Stimulated activated memory B cell treated with anti-CD40 and anti-IgM and Interleukin-4, amounts not matched to agents 10 μg/mL and 1 μg/mL and 100 μg/mL, for 72 hours (primary cell): Measurements from ENCODE around the gene C3orf80.
"Not testable (repeated sequence)": the region's sequence is repeated elsewhere in the genome, so short reads cannot be mapped to it uniquely, and the experiment has no call there.

Source experiments
- ATAC-seq: fragments of 150-1000 bp; cut with Tn5 transposase; 2 replicates; pipeline ENCODE4 v1.10.0; 2021
- H3K27ac Mint-ChIP-seq: one replicate; pipeline ENCODE4 v1.8.0; 2022; ENCODE audit warnings: mild to moderate bottlenecking, mixed read lengths
- H3K27me3 Mint-ChIP-seq: one replicate; pipeline ENCODE4 v1.8.0; 2022; ENCODE audit warnings: mixed read lengths
- H3K36me3 Mint-ChIP-seq: one replicate; pipeline ENCODE4 v1.8.0; 2022; ENCODE audit warnings: mixed read lengths
- H3K4me1 Mint-ChIP-seq: one replicate; pipeline ENCODE4 v1.8.0; 2022; ENCODE audit warnings: mixed read lengths
- H3K4me3 Mint-ChIP-seq: one replicate; pipeline ENCODE4 v1.8.0; 2022; ENCODE audit warnings: mild to moderate bottlenecking, moderate library complexity, mixed read lengths
- H3K9me3 Mint-ChIP-seq: one replicate; pipeline ENCODE4 v1.8.0; 2022; ENCODE audit warnings: mixed read lengths

The C3orf80 gene

DNA sequence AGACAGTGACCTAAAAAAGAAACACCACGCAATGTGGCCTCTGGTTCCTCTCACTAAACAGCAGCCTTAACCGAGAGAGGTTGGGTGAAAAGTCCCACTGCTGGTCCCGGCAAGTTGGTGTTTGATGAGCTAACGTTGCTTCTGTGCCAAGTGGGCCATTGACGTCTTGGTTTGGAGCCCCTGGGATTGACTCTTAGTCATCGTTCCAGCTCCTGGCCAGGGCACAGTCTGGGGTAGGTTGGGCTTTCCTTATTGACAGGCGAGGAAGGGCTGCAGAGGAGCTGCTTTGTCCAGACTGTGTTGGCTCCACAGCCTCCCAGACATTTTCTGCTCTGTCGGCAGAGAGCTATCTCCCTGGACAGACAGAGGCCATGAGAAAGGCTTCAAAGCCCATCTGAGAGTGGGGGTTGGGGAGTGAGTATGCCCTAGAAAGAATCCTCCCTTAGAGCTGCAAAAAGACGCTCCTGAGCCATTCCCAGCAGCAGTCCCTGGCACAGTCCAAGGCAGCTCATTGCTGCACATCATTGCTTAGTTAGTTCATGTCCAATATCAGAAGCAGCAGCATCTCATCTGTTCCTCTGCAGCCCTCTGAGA lies 28.6 kb upstream of the C3orf80 start:
- Mint-ChIP-seq H3K9me3 (peaks cover 3% of the 10 kb centered on the region), H3K4me3 (no peak overlapping the region), H3K36me3 (no peaks in the 10 kb centered on the region), H3K4me1 (no peaks in the 10 kb centered on the region), H3K27me3 (peaks cover 8% of the 10 kb centered on the region), H3K27ac (no peak overlapping the region)
- no peak for ATAC-seq

DNA sequence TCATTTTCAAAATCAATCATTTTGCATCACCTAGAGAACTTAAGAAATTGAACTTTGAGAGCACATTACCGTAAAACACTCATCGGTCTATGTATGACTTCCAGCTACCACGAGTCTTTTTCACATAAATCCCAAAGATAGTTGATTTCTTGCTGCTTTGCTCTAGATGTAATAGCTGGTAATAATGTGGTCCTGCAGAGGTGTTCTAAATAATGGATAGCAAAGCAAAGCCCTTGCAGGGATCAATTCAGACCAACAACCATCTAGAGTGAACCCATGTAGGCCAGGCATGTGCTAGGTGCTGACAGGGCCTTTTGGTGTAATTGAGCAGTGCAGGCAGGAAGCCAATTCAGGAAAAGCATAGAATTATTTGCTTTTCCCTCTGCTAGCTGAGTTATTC lies 26.1 kb upstream of the C3orf80 start:
- H3K27ac Mint-ChIP-seq: no peak overlapping the region
- ATAC-seq: no peak
- no peak overlapping the region for H3K4me3 Mint-ChIP-seq
- H3K36me3 Mint-ChIP-seq: no peaks in the 10 kb centered on the region
- H3K9me3 Mint-ChIP-seq: peaks cover 6% of the 10 kb centered on the region
- no peaks in the 10 kb centered on the region for H3K4me1 Mint-ChIP-seq
- H3K27me3 Mint-ChIP-seq: peaks cover 8% of the 10 kb centered on the region

DNA sequence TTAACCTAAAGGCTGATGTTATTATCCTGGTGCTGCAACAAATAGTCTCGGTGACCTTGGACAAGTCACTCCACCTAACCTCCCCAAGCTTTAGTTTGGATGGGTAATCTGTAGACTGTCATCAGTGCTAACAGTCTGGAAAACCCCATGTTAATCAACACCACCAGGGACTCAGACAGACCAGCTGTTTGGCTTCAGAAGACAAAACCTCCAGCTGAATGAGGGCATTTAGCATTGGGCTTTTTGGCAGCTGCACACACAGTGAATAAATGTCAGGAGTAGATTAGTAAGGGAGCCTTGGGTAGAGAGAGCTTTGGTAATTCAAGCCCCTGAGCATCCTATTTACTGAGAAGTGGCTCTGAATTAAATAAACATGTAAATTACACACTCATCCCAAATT lies 24.9 kb upstream of the C3orf80 start:
- Mint-ChIP-seq H3K27ac (no peak overlapping the region), H3K4me1 (no peaks in the 10 kb centered on the region), H3K4me3 (no peak overlapping the region), H3K27me3 (peaks cover 8% of the 10 kb centered on the region), H3K9me3 (peaks cover 9% of the 10 kb centered on the region), H3K36me3 (no peaks in the 10 kb centered on the region)
- ATAC-seq: no peak

DNA sequence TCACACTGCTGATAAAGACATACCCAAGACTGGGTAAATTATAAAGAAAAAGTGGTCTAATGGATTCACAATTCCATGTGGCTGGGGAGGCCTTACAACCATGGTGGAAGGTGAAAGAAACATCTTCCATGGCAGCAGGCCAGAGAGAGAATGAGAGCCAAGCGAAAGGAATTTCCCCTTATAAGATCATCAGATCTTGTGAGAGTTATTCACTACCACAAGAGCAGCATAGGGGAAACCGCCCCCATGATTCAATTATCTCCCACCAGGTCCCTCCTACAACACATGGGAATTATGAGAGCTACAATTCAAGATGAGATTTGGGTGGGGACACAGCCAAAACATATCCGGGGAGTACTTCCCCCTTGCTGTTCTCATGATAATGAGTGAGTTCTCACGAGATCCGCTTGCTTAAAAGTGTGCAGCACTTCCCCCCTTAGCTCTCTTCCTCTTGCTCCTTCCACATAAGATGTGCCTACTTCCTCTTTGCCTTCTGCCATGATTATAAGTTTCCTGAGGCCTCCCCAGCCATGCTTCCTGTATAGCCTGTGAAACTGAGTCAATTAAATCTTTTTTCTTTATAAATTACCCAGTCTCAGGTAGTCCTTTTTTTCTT lies 20.7 kb upstream of the C3orf80 start:
- H3K27ac Mint-ChIP-seq, H3K27me3 Mint-ChIP-seq, H3K36me3 Mint-ChIP-seq: not testable (repeated sequence)

DNA sequence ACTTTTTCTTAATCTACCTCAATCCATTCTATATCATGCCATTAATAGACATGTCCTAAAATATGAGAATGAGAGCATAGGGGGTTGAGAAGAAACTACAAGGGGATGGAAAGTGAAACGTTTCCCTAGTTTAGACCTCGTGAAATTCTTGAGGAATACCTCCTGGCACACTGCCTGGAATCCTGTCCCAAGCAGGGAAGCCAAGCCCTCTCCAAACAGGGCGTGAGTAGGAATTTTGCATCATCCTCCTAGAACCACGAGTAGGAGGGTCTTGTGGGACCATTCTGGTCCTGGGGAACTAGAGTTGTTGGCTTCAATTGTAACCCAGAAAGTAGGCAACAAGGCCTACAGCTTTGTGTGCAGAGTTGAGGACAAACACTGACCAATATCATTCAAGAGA lies 19.6 kb upstream of the C3orf80 start:
- Mint-ChIP-seq H3K36me3 (no peaks in the 10 kb centered on the region), H3K9me3 (peaks cover 5% of the 10 kb centered on the region), H3K27ac (no peak overlapping the region), H3K4me1 (no peaks in the 10 kb centered on the region), H3K4me3 (no peak overlapping the region), H3K27me3 (peaks cover 9% of the 10 kb centered on the region)
- ATAC-seq: no peak

More for the DNA sequence above, 20.7 kb upstream of the C3orf80 start:
- not testable (repeated sequence) for H3K9me3 Mint-ChIP-seq, ATAC-seq, H3K4me1 Mint-ChIP-seq, H3K4me3 Mint-ChIP-seq

DNA sequence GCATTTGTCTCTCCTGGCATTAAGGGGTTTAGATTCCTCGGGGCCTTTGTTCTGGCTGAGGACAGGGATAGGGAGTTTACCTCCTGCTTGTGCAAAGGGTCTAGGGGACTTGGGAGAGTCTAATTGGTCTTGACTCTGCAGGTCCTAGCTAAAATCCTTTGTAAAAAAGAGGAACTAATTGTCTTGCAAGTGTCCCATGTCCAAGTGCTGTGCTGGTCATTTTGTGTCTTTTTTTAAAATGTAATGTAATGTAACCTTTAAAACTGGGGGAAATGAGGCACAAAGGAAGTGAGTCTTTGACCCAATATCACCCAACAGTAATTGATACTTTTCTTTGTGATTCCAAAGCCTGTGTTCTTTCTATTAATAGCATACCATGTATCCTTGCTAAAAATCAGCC lies 14.9 kb upstream of the C3orf80 start:
- no peak for ATAC-seq
- Mint-ChIP-seq H3K9me3 (no peaks in the 10 kb centered on the region), H3K4me1 (no peaks in the 10 kb centered on the region), H3K4me3 (no peak overlapping the region), H3K36me3 (no peaks in the 10 kb centered on the region), H3K27me3 (peaks cover 9% of the 10 kb centered on the region), H3K27ac (no peak overlapping the region)

DNA sequence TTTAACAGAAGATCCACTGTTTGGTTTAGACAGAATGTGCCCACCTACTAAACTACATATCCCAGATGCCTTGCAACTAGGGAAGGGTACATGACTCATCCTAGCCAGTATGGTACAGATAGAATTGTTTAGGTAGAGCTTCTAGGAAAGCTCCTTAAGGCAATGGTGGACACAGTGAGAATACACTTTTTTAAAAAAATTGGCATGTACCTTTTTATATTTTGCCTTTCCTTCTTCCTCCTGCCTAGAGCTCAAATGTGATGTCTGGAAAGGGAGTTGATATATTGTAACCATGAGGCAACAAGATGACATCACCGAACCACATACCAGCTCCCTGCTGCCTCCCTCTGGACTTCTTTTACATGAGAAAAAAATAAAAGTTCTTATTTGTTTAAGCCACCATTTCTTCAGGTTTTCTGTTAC lies 14.4 kb upstream of the C3orf80 start:
- Mint-ChIP-seq H3K4me1 (no peaks in the 10 kb centered on the region), H3K4me3 (no peak overlapping the region), H3K9me3 (no peaks in the 10 kb centered on the region), H3K27ac (no peak overlapping the region), H3K27me3 (peaks cover 9% of the 10 kb centered on the region), H3K36me3 (no peaks in the 10 kb centered on the region)
- ATAC-seq: no peak

DNA sequence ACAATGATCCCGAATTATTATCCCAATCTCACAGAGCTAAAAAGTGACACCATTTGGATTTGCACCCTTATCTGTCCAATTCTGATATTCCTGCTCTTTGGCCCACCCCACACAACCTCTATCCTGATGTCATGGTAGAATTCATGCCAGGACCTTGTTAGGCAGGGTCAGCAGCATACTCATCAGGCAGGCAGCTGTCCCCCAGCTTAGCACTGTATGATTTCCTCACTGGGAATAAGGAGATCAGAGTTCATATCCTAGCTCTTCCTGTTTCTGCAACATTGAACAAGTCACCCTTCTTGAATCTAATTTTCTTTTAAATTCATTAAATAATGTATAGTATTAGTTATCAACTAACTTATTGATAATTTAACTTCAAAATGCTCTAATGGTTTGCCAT lies 12.0 kb upstream of the C3orf80 start:
- Mint-ChIP-seq H3K27me3 (peaks cover 10% of the 10 kb centered on the region), H3K4me1 (no peaks in the 10 kb centered on the region), H3K4me3 (no peak overlapping the region), H3K9me3 (no peaks in the 10 kb centered on the region), H3K36me3 (no peaks in the 10 kb centered on the region), H3K27ac (no peak overlapping the region)
- ATAC-seq: no peak

DNA sequence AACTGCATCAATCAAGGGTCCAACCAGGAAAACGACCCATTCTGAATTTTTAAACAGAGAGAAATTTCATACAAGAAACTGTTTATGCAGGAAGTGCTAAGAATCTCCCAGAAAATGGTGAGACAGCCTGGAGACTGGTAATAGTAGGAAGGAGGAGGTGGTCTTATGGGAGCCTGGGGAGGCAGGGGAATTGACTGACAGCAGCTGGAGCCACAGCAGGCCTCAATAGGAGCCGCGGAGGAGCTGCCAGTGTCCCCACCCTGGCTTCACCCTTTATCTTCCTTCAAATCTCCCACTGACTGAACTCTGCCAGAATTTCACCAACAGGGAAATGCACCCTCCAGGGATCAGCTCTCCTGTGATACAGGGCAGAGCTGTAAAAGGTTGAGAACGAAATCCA lies 7.5 kb upstream of the C3orf80 start:
- Mint-ChIP-seq H3K4me1 (no peaks in the 10 kb centered on the region), H3K27ac (no peak overlapping the region), H3K36me3 (no peaks in the 10 kb centered on the region), H3K9me3 (no peaks in the 10 kb centered on the region), H3K27me3 (peaks cover 42% of the 10 kb centered on the region), H3K4me3 (no peak overlapping the region)
- ATAC-seq: no peak

DNA sequence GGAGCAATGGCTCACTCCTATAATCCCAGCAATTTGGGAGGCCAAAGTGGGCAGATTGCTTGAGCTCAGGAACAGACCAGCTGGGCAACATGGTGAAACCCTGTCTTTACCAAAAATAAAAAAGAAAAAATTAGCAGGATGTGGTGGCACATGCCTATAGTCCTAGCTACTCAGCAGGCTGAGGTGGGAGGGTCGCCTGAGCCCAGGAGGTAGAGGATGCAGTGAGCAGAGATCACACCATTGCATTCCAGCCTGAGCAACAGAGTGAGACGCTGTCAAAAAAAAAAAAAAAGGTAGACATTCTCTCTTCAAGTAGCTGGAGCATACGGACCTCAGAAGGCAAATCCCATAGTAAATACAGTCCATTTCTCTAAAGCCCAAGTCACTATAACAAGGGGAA lies 7.1 kb upstream of the C3orf80 start:
- peaks cover 47% of the 10 kb centered on the region for H3K27me3 Mint-ChIP-seq
- no peak overlapping the region for H3K27ac Mint-ChIP-seq
- no peaks in the 10 kb centered on the region for H3K36me3 Mint-ChIP-seq
- ATAC-seq: no peak
- H3K4me1 Mint-ChIP-seq: no peaks in the 10 kb centered on the region
- no peak overlapping the region for H3K4me3 Mint-ChIP-seq
- no peaks in the 10 kb centered on the region for H3K9me3 Mint-ChIP-seq

DNA sequence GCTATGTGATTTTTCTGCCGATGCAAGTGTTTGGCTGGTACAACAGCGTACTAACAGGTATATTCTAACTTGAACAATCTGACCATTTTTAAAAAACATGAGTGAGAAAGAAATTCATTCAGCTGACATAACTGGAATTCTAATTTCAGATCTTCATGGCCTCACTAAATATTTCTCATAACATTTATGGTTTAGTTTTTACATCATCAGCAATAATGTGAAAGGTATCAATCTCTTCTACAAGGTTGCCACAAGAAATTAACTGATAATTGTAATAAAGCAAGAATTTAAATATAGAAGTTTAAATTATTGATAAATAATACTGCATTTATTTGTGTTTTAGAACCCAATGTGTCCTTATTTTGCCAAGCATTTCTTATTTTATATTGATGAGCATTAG lies 5.2 kb upstream of the C3orf80 start:
- peaks cover 64% of the 10 kb centered on the region for H3K27me3 Mint-ChIP-seq
- ATAC-seq: no peak
- H3K27ac Mint-ChIP-seq: no peak overlapping the region
- peaks cover 5% of the 10 kb centered on the region for H3K4me1 Mint-ChIP-seq
- no peak overlapping the region for H3K4me3 Mint-ChIP-seq
- no peaks in the 10 kb centered on the region for H3K36me3 Mint-ChIP-seq
- H3K9me3 Mint-ChIP-seq: no peaks in the 10 kb centered on the region

DNA sequence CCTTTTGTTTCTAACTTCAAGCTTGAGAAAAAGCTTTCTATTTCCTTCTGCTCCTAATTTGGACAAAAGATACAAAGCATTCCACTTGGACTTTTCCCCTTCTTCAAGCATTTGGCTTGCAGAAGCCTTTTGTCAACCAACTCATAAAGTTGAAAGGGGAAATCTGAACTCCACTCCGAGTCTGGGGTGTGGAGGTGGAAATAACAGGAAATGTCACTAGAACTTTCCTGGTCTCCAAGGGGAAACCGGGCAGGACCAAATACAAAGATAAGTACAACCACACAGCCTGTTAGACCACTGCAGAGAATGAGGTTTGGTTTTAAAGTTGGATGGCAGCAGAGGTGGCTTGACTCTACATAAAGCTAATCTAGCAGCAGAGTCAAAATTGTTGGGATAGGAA lies 4.2 kb upstream of the C3orf80 start:
- H3K36me3 Mint-ChIP-seq: no peaks in the 10 kb centered on the region
- peaks cover 7% of the 10 kb centered on the region for H3K4me1 Mint-ChIP-seq
- no peak for ATAC-seq
- H3K4me3 Mint-ChIP-seq: no peak overlapping the region
- peaks cover 67% of the 10 kb centered on the region for H3K27me3 Mint-ChIP-seq
- H3K27ac Mint-ChIP-seq: no peak overlapping the region
- H3K9me3 Mint-ChIP-seq: no peaks in the 10 kb centered on the region

DNA sequence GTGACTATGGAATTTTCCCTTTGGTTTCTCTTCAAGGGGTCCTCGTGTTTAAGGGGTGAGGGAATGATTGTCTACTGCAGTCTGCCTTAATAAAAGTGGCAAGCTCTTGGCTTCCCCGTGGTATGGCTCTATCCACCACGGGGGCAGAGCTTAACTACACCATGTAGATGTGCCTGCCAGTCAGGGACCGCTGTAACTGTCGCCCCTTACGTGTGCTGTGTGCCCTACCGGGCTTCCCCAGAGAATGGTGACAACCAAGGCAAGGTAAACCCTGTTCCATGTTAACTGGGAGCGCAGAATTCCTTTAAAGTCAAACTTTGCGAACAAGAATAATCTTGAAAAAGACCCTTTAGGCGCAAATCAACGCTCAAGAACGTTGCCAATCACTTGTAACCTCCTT lies 966 bp upstream of the C3orf80 start:
- Mint-ChIP-seq H3K9me3 (no peaks in the 10 kb centered on the region), H3K4me3 (no peak overlapping the region), H3K4me1 (peaks cover 15% of the 10 kb centered on the region), H3K36me3 (no peaks in the 10 kb centered on the region), H3K27me3 (peaks cover 56% of the 10 kb centered on the region), H3K27ac (no peak overlapping the region)
- ATAC-seq: no peak

DNA sequence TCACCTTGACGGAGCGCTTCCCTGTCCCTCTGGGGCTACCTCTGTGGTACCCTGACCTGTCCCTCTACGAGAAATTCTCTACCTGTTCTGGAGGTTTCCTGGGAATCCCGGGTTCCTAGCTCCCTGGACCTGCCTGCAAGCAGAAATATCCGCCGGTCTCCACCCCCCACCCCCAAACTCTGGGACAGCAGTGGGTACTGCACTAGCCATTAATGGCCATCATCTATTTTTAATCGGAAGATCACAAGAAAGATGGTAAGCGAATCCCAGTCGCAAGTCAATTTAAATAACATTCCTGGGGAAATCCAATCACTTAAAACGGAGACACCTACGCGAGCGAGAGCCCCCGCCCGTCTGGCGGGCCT lies 429 bp upstream of the C3orf80 start:
- Mint-ChIP-seq H3K27me3 (peaks cover 52% of the 10 kb centered on the region), H3K4me1 (peaks cover 15% of the 10 kb centered on the region)
- no peak for ATAC-seq

DNA sequence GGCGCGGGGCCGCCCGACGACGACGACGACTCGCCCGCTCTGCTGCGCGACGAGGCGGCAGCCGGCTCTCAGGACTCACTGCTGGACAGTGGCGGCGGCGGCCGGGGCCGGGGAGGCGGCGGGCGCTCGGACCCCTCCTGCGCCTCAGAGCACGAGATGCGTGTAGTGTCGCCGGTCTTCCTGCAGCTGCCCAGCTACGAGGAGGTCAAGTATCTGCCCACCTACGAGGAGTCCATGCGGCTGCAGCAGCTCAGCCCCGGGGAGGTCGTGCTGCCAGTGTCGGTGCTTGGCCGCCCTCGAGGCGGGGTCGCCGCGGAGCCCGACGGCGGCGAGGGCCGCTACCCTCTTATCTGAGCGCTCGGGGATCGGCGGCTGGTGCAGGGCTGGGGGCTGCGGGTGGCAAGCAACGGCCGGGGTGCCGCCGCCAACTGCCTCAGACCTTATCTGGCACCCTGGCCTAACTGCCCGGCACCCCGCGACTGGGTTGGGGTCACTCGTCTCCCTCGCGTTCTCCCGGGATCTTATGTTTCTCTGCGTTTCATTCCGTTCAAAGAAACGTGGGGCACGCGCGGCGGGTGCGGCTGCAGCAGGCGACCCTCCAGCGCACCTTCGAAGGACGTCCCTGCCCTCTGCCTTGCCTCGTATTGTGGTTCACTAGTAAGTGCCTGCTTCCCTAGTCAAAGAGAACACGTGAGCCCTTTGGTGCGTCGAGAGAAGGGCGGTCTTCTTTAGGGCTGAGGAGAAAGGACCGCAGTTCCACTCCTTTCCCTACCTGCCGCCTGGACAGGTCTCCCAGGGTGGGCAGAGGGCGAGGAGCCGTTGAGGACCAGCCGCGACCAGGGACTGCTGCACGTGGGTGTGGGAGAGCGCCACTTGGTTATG lies 1.0 kb downstream of the C3orf80 start:
- H3K9me3 Mint-ChIP-seq: no peaks in the 10 kb centered on the region
- peaks cover 15% of the 10 kb centered on the region for H3K4me1 Mint-ChIP-seq
- H3K27me3 Mint-ChIP-seq: peaks cover 51% of the 10 kb centered on the region
- no peak overlapping the region for H3K27ac Mint-ChIP-seq
- H3K4me3 Mint-ChIP-seq: peak overlapping the region; percentile 82
- ATAC-seq: peak; percentile 22
- no peaks in the 10 kb centered on the region for H3K36me3 Mint-ChIP-seq

More for the DNA sequence above, 429 bp upstream of the C3orf80 start:
- H3K27ac Mint-ChIP-seq: no peak overlapping the region
- H3K9me3 Mint-ChIP-seq: no peaks in the 10 kb centered on the region
- H3K36me3 Mint-ChIP-seq: no peaks in the 10 kb centered on the region
- H3K4me3 Mint-ChIP-seq: peak overlapping the region; percentile 73

DNA sequence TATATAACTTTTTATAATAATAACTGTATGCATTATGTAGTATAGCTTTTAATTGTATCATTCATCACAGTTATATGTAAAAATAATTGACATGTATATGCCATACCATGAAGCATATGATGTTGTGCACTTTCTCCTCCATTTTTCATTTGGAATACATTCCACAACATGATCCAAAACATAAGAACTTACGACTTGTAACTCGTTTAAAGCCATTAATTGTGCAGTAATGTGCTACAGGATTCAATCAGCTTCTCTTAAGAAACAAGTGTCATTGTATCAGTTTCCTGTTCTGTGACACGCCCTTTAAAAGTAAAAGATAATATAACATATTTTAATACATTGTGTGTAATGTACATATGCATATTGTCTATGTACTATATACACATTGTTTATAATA lies 2.2 kb downstream of the C3orf80 start:
- no peak overlapping the region for H3K27ac Mint-ChIP-seq
- no peak overlapping the region for H3K4me3 Mint-ChIP-seq
- peaks cover 15% of the 10 kb centered on the region for H3K4me1 Mint-ChIP-seq
- H3K36me3 Mint-ChIP-seq: no peaks in the 10 kb centered on the region
- H3K27me3 Mint-ChIP-seq: peaks cover 51% of the 10 kb centered on the region
- no peaks in the 10 kb centered on the region for H3K9me3 Mint-ChIP-seq
- ATAC-seq: no peak
